Activated CD4-positive, alpha-beta T cell treated with anti-CD3 and anti-CD28 coated beads, Interleukin-2, amount 10 ng/mL, durations not matched to agents 24 days and 14 days (primary cell): Measurements from ENCODE around the gene ITPRIP. TPM values are rescaled to one million over a fixed set of nuclear protein-coding genes. Genes with fewer than 3 reads are reported as not detected.

Experiments used
- DNase-seq: peaks from one replicate; pipeline ENCODE4 v3.0.0; 2022
- H3K27ac Mint-ChIP-seq: one replicate; pipeline ENCODE4 v1.8.0; 2022; ENCODE audit warnings: mild to moderate bottlenecking, mixed read lengths
- H3K27me3 Mint-ChIP-seq: one replicate; pipeline ENCODE4 v1.8.0; 2022; ENCODE audit warnings: mixed read lengths
- H3K36me3 Mint-ChIP-seq: one replicate; pipeline ENCODE4 v1.8.0; 2022; ENCODE audit warnings: low read depth, mild to moderate bottlenecking, mixed read lengths
- H3K4me1 Mint-ChIP-seq: one replicate; pipeline ENCODE4 v1.8.0; 2021; ENCODE audit warnings: mixed read lengths
- H3K4me3 Mint-ChIP-seq: one replicate; pipeline ENCODE4 v1.8.0; 2022; ENCODE audit warnings: mild to moderate bottlenecking, moderate library complexity, mixed read lengths
- H3K9me3 Mint-ChIP-seq: one replicate; pipeline ENCODE4 v1.8.0; 2021; ENCODE audit warnings: mixed read lengths
- intact Hi-C: fragments of 100-400 bp; cut with micrococcal nuclease; formaldehyde crosslinking; loops from one replicate; pipeline ENCODE4 v1.15.1; 2023
- total RNA-seq: library from RNA; stranded (reverse); gene quantifications from 2 replicates; pipeline ENCODE4 v1.2.3, GENCODE V29; 2022

The ITPRIP gene
- total RNA-seq, 1 donor from 2014 or later, result 14.7 TPM

GRCh38 chr10:104327745-104328645 lies 10.3 kb downstream of the ITPRIP start:
- Mint-ChIP-seq H3K27me3 (no peaks in the 10 kb centered on the region), H3K4me3 (peak overlapping the region; percentile 86), H3K27ac (peak overlapping the region; percentile 91), H3K36me3 (peaks cover 20% of the 10 kb centered on the region), H3K4me1 (peaks cover 90% of the 10 kb centered on the region), H3K9me3 (no peaks in the 10 kb centered on the region)
- DNase-seq, result peak; percentile 68
- intact Hi-C loops, result loop anchor here (2.0 kb wide), 1 partner anchor 59 kb away; the partner anchor contains the start of gene GSTO2

GRCh38 chr10:104326991-104327610 lies 11.2 kb downstream of the ITPRIP start:
- Mint-ChIP-seq H3K4me1 (peaks cover 92% of the 10 kb centered on the region), H3K4me3 (peak overlapping the region; percentile 86), H3K9me3 (no peaks in the 10 kb centered on the region), H3K27me3 (no peaks in the 10 kb centered on the region), H3K36me3 (peaks cover 14% of the 10 kb centered on the region), H3K27ac (peak overlapping the region; percentile 69)
- intact Hi-C loops, result no loop called here
- no peak for DNase-seq

GRCh38 chr10:104325436-104326435 lies 12.5 kb downstream of the ITPRIP start:
- Mint-ChIP-seq H3K4me3 (peak overlapping the region; percentile 68), H3K27me3 (no peaks in the 10 kb centered on the region), H3K27ac (peak overlapping the region; percentile 80), H3K4me1 (peaks cover 88% of the 10 kb centered on the region), H3K9me3 (no peaks in the 10 kb centered on the region), H3K36me3 (peaks cover 9% of the 10 kb centered on the region)
- DNase-seq, result no peak
- intact Hi-C loops, result loop anchor here (2.0 kb wide), 1 partner anchor 13 kb away; the partner anchor contains the start of gene ITPRIP

- H3K4me3 Mint-ChIP-seq, result peak overlapping the region; percentile 68
- H3K27me3 Mint-ChIP-seq, result no peaks in the 10 kb centered on the region
- no peaks in the 10 kb centered on the region for H3K9me3 Mint-ChIP-seq
- peaks cover 88% of the 10 kb centered on the region for H3K4me1 Mint-ChIP-seq
- H3K27ac Mint-ChIP-seq, result peak overlapping the region; percentile 80
- intact Hi-C loops, result loop anchor here (2.0 kb wide), 1 partner anchor 14 kb away; the partner anchor contains the start of gene ITPRIP
- H3K36me3 Mint-ChIP-seq, result peaks cover 8% of the 10 kb centered on the region
- no peak for DNase-seq
These were observed 13.3 kb downstream of the ITPRIP start for GRCh38 chr10:104324931-104325330.

GRCh38 chr10:104324221-104324686 lies 14.0 kb downstream of the ITPRIP start:
- Mint-ChIP-seq H3K27ac (peak overlapping the region; percentile 81), H3K27me3 (no peaks in the 10 kb centered on the region), H3K4me3 (peak overlapping the region; percentile 67), H3K4me1 (peaks cover 88% of the 10 kb centered on the region), H3K36me3 (peaks cover 8% of the 10 kb centered on the region), H3K9me3 (no peaks in the 10 kb centered on the region)
- peak; percentile 65 for DNase-seq
- intact Hi-C loops, result loop anchor here (2.0 kb wide), 1 partner anchor 15 kb away; the partner anchor contains the start of gene ITPRIP

GRCh38 chr10:104323760-104324201 lies 14.5 kb downstream of the ITPRIP start:
- peaks cover 8% of the 10 kb centered on the region for H3K36me3 Mint-ChIP-seq
- intact Hi-C loops, result loop anchor here (2.0 kb wide), 1 partner anchor 15 kb away; the partner anchor contains the start of gene ITPRIP
- H3K4me3 Mint-ChIP-seq, result peak overlapping the region; percentile 67
- no peaks in the 10 kb centered on the region for H3K27me3 Mint-ChIP-seq
- H3K4me1 Mint-ChIP-seq, result peaks cover 88% of the 10 kb centered on the region
- no peak for DNase-seq
- no peaks in the 10 kb centered on the region for H3K9me3 Mint-ChIP-seq
- peak overlapping the region; percentile 81 for H3K27ac Mint-ChIP-seq

- H3K27ac Mint-ChIP-seq, result peak overlapping the region; percentile 58
- peaks cover 8% of the 10 kb centered on the region for H3K36me3 Mint-ChIP-seq
- no peaks in the 10 kb centered on the region for H3K27me3 Mint-ChIP-seq
- intact Hi-C loops, result no loop called here
- H3K4me3 Mint-ChIP-seq, result peak overlapping the region; percentile 75
- peaks cover 82% of the 10 kb centered on the region for H3K4me1 Mint-ChIP-seq
- H3K9me3 Mint-ChIP-seq, result no peaks in the 10 kb centered on the region
- DNase-seq, result no peak
These were observed 15.2 kb downstream of the ITPRIP start for GRCh38 chr10:104323085-104323484.

GRCh38 chr10:104322416-104322782 lies 15.9 kb downstream of the ITPRIP start:
- Mint-ChIP-seq H3K4me1 (peaks cover 79% of the 10 kb centered on the region), H3K27me3 (no peaks in the 10 kb centered on the region), H3K9me3 (no peaks in the 10 kb centered on the region), H3K27ac (peak overlapping the region; percentile 58), H3K36me3 (peaks cover 10% of the 10 kb centered on the region), H3K4me3 (peak overlapping the region; percentile 75)
- DNase-seq, result peak; percentile 78
- intact Hi-C loops, result no loop called here

- Mint-ChIP-seq H3K4me3 (peak overlapping the region; percentile 75), H3K27ac (peak overlapping the region; percentile 58), H3K36me3 (peaks cover 10% of the 10 kb centered on the region), H3K9me3 (no peaks in the 10 kb centered on the region), H3K27me3 (no peaks in the 10 kb centered on the region), H3K4me1 (peaks cover 75% of the 10 kb centered on the region)
- DNase-seq, result peak; percentile 65
- intact Hi-C loops, result no loop called here
These were observed 16.4 kb downstream of the ITPRIP start for GRCh38 chr10:104321725-104322415.

- Mint-ChIP-seq H3K27me3 (no peaks in the 10 kb centered on the region), H3K4me1 (peaks cover 73% of the 10 kb centered on the region), H3K36me3 (peaks cover 10% of the 10 kb centered on the region), H3K4me3 (no peak overlapping the region), H3K9me3 (no peaks in the 10 kb centered on the region), H3K27ac (no peak overlapping the region)
- no peak for DNase-seq
- intact Hi-C loops, result no loop called here
These were observed 17.0 kb downstream of the ITPRIP start for GRCh38 chr10:104321226-104321625.

- Mint-ChIP-seq H3K27me3 (no peaks in the 10 kb centered on the region), H3K27ac (peak overlapping the region; percentile 25), H3K4me3 (no peak overlapping the region), H3K9me3 (no peaks in the 10 kb centered on the region), H3K36me3 (peaks cover 10% of the 10 kb centered on the region), H3K4me1 (peaks cover 52% of the 10 kb centered on the region)
- DNase-seq, result no peak
- intact Hi-C loops, result no loop called here
These were observed 19.2 kb downstream of the ITPRIP start for GRCh38 chr10:104318810-104319741.

GRCh38 chr10:104318326-104318725 lies 19.9 kb downstream of the ITPRIP start:
- intact Hi-C loops, result no loop called here
- Mint-ChIP-seq H3K27me3 (no peaks in the 10 kb centered on the region), H3K27ac (peak overlapping the region; percentile 45), H3K9me3 (no peaks in the 10 kb centered on the region), H3K4me3 (no peak overlapping the region), H3K36me3 (peaks cover 15% of the 10 kb centered on the region), H3K4me1 (peaks cover 45% of the 10 kb centered on the region)
- DNase-seq, result no peak
